IMR-90 (cell line): ENCODE data around the gene KLHL29. TPM values are rescaled to one million over a fixed set of nuclear protein-coding genes. Genes with fewer than 3 reads are reported as not detected.
A peak's percentile ranks its signal among the peaks of the same experiment; 100 is the strongest.

Experiments
- ATAC-seq: fragments of 200-7000 bp; cut with Tn5 transposase; 2 replicates; pipeline ENCODE4 v1.9.1; 2020; ENCODE audit warnings: low read depth, mild to moderate bottlenecking, moderate library complexity
- BruUV-seq: library from RNA; stranded (reverse); fragments of 400-500 nt; replicated peaks from 2 replicates; lab custom pipeline; 2021; lab: Mats Ljungman, UMichigan
- CTCF ChIA-PET: fragments of 300-600 bp; formaldehyde crosslinking; extraction: SDS; loops from one replicate; lab custom pipeline; 2021; ENCODE audit warnings: antibody characterized with exemption; lab: Yijun Ruan, JAX
- POLR2A ChIA-PET: fragments of 300-600 bp; sonication (Branson Sonifier 250); formaldehyde crosslinking; loops from one replicate; lab custom pipeline; 2022; ENCODE audit warnings: antibody characterized with exemption; ENCODE audit not compliant: unreplicated experiment; lab: Charles Lee
- DNase-seq: peaks from one replicate; pipeline ENCODE4 v3.0.0; 2013
- H2AFZ ChIP-seq: replicated peaks from 2 replicates; pipeline ENCODE3; 2013; ENCODE audit warnings: low read length, mild to moderate bottlenecking; ENCODE audit not compliant: poor library complexity
- H2AK5ac ChIP-seq: 2 replicates; pipeline ENCODE4 v1.6.1; 2013; ENCODE audit warnings: low read depth, low read length, inconsistent platforms
- H2AK9ac ChIP-seq: replicated peaks from 2 replicates; pipeline ENCODE3; 2013; ENCODE audit warnings: mild to moderate bottlenecking, low read depth, low read length, moderate library complexity; ENCODE audit not compliant: poor library complexity
- H2BK120ac ChIP-seq: 2 replicates; pipeline ENCODE4 v1.6.1; 2013; ENCODE audit warnings: low read depth, low read length, inconsistent platforms
- H2BK15ac ChIP-seq: 3 replicates; pipeline ENCODE4 v1.6.1; 2013; ENCODE audit warnings: low read depth, low read length, inconsistent platforms
- H2BK20ac ChIP-seq: 2 replicates; pipeline ENCODE4 v1.6.1; 2013; ENCODE audit warnings: low read depth, mild to moderate bottlenecking, inconsistent platforms, low read length, moderate library complexity
- H2BK5ac ChIP-seq: 2 replicates; pipeline ENCODE4 v1.6.1; 2013; ENCODE audit warnings: mild to moderate bottlenecking, low read depth, low read length, inconsistent platforms; ENCODE audit not compliant: poor library complexity, severe bottlenecking
- H3K14ac ChIP-seq: replicated peaks from 2 replicates; pipeline ENCODE4 v1.6.1; 2013; ENCODE audit warnings: low read depth, low read length, inconsistent platforms
- H3K18ac ChIP-seq: 2 replicates; pipeline ENCODE4 v1.6.1; 2013; ENCODE audit warnings: low read depth, low read length, control low read depth
- H3K23ac ChIP-seq: 2 replicates; pipeline ENCODE4 v1.6.1; 2013; ENCODE audit warnings: low read depth, low read length, inconsistent platforms
- H3K27ac ChIP-seq: 2 replicates; pipeline ENCODE4 v1.5.1; 2013; ENCODE audit warnings: mild to moderate bottlenecking, control low read depth, low read length; ENCODE audit not compliant: insufficient read depth
- H3K27me3 ChIP-seq: 2 replicates; pipeline ENCODE4 v1.6.1; 2013; ENCODE audit warnings: low read length; ENCODE audit not compliant: control insufficient read depth, insufficient read depth
- H3K36me3 ChIP-seq: 2 replicates; pipeline ENCODE4 v1.6.1; 2013; ENCODE audit warnings: low read length, mixed read lengths; ENCODE audit not compliant: control insufficient read depth, insufficient read depth
- H3K4ac ChIP-seq: 2 replicates; pipeline ENCODE4 v1.6.1; 2013; ENCODE audit warnings: low read depth, low read length, inconsistent platforms
- H3K4me1 ChIP-seq: 2 replicates; pipeline ENCODE4 v1.6.1; 2013; ENCODE audit warnings: low read length, mixed read lengths; ENCODE audit not compliant: control insufficient read depth, insufficient read depth
- H3K4me2 ChIP-seq: 2 replicates; pipeline ENCODE4 v1.6.1; 2013; ENCODE audit warnings: low read depth, mild to moderate bottlenecking, control low read depth, low read length, moderate library complexity
- H3K4me3 ChIP-seq: 2 replicates; pipeline ENCODE4 v1.5.1; 2013; ENCODE audit warnings: low read depth, mild to moderate bottlenecking, control low read depth, low read length, moderate library complexity; ENCODE audit not compliant: insufficient read depth
- H3K56ac ChIP-seq: 2 replicates; pipeline ENCODE4 v1.6.1; 2013; ENCODE audit warnings: low read length, inconsistent platforms; ENCODE audit not compliant: insufficient read depth; ENCODE audit errors: extremely low read depth
- H3K79me1 ChIP-seq, 2 experiments: 2 replicates each; pipeline ENCODE4 v1.6.1; 2013; ENCODE audit warnings: low read length in 2 of 2, inconsistent platforms in 1 of 2, low read depth in 1 of 2
- H3K9ac ChIP-seq: 2 replicates; pipeline ENCODE4 v1.6.1; 2013; ENCODE audit warnings: low read depth, low read length, control low read depth
- H3K9me1 ChIP-seq: 2 replicates; pipeline ENCODE4 v1.6.1; 2013; ENCODE audit warnings: low read length, inconsistent platforms; ENCODE audit not compliant: insufficient read depth
- H3K9me3 ChIP-seq: 2 replicates; pipeline ENCODE4 v1.6.1; 2013; ENCODE audit warnings: low read length; ENCODE audit not compliant: control insufficient read depth, insufficient read depth
- H4K20me1 ChIP-seq: 2 replicates; pipeline ENCODE4 v1.6.1; 2013; ENCODE audit warnings: low read length, inconsistent platforms; ENCODE audit not compliant: insufficient read depth
- H4K5ac ChIP-seq: 2 replicates; pipeline ENCODE4 v1.6.1; 2013; ENCODE audit warnings: mild to moderate bottlenecking, low read depth, low read length, control low read depth
- H4K8ac ChIP-seq, 2 experiments: 2 replicates each; pipeline ENCODE4 v1.6.1; 2013; ENCODE audit warnings: low read depth in 2 of 2, low read length in 2 of 2, control low read depth in 1 of 2, inconsistent platforms in 1 of 2
- H4K91ac ChIP-seq: 2 replicates; pipeline ENCODE4 v1.6.1; 2013; ENCODE audit warnings: low read depth, low read length, inconsistent platforms; ENCODE audit not compliant: insufficient read depth
- BHLHE40 ChIP-seq: fragments of 150-350 bp; IDR thresholded peaks from 2 replicates; pipeline ENCODE4 v1.6.1; 2016; ENCODE audit warnings: mild to moderate bottlenecking, low read depth, low read length
- CEBPB ChIP-seq: IDR thresholded peaks from 2 replicates; pipeline ENCODE4 v1.6.1; 2012; ENCODE audit warnings: low read depth, low read length, improper control_type of control experiment
- CTCF ChIP-seq: conservative IDR thresholded peaks from 2 replicates; pipeline ENCODE4 v1.5.1; 2012; ENCODE audit warnings: mild to moderate bottlenecking, low read depth, low read length, improper control_type of control experiment
- MAFK ChIP-seq: IDR thresholded peaks from 2 replicates; pipeline ENCODE4 v1.6.1; 2012; ENCODE audit warnings: low read depth, low read length, improper control_type of control experiment
- POLR2A ChIP-seq: IDR thresholded peaks from 2 replicates; pipeline ENCODE4 v1.6.1; 2012; ENCODE audit warnings: mild to moderate bottlenecking, low read depth, low read length
- RAD21 ChIP-seq: IDR thresholded peaks from 2 replicates; pipeline ENCODE4 v1.6.1; 2012; ENCODE audit warnings: low read length, improper control_type of control experiment
- WGBS, 2 experiments: methylation state at CpG; one replicate each; pipeline versions ENCODE4 v1.1.5 to v1.1.7; 2013; ENCODE audit warnings: missing lambda C conversion rate in 2 of 2; ENCODE audit not compliant: insufficient read length in 1 of 2; ENCODE audit errors: extremely low coverage in 2 of 2; 5-methylcytosine and 5-hydroxymethylcytosine counted together
- dilution Hi-C: fragments of 300-500 bp; cut with HindIII; formaldehyde crosslinking; loops from one replicate; pipeline ENCODE4 v1.14.3; 2018; ENCODE audit warnings: low sequenced_read_pairs; ENCODE audit not compliant: unreplicated experiment
- in situ Hi-C: fragments of 300-500 bp; cut with MboI; formaldehyde crosslinking; loops from 3 replicates; pipeline ENCODE4 v1.14.3; 2019; ENCODE audit warnings: low sequenced_read_pairs, inconsistent platforms, mixed read lengths
- intact Hi-C: fragments of 100-400 bp; cut with micrococcal nuclease; formaldehyde crosslinking; loops from 2 replicates; pipeline ENCODE4 v1.10.0; 2022
- polyA plus RNA-seq, 3 experiments: library from polyadenylated mRNA; depleted of rRNA; stranded (reverse); fragments of >200 nt; gene quantifications; 2 replicates each; pipeline ENCODE4 v1.2.3, GENCODE V29; 2012; ENCODE audit warnings: low replicate concordance in 1 of 3
- total RNA-seq: library from RNA; depleted of rRNA; stranded (reverse); fragments of >200 nt; gene quantifications from 2 replicates; pipeline ENCODE4 v1.2.3, GENCODE V29; 2012

KLHL29 gene
- total and polyA plus RNA-seq, 2 of the 4 experiments (the other 2 are of a cell fraction): 2.0 to 8.0 TPM

GRCh38 chr2:23545811-23546210 lies 160.8 kb downstream of the KLHL29 start:
- no TSS peak for BruUV-seq
- H4K91ac ChIP-seq: peak overlapping the region; percentile 61
- WGBS, 2 experiments: 69% methylated on average over 2 of the region's 3 CpGs; no CpG with 5 or more reads in 1 of the 2 experiments
- no peak overlapping the region for H3K4me3 ChIP-seq
- peak overlapping the region; percentile 18; the same call in 1 of the 2 replicates for H2BK120ac ChIP-seq
- dilution Hi-C loops: no loop called here
- no peak overlapping the region; the same call in 1 of the 2 replicates for H3K23ac ChIP-seq
- H3K18ac ChIP-seq: peak overlapping the region; percentile 24; the same call in 1 of the 2 replicates
- POLR2A ChIA-PET: no interaction called here
- peak overlapping the region; percentile 41 for H3K4ac ChIP-seq
- no peaks in the 10 kb centered on the region for H3K36me3 ChIP-seq
- no peaks in the 10 kb centered on the region for H3K9me3 ChIP-seq
- no peak overlapping the region for H3K9ac ChIP-seq
- DNase-seq: no peak
- H3K27me3 ChIP-seq: no peaks in the 10 kb centered on the region
- peak; percentile 35 for ATAC-seq
- H3K9me1 ChIP-seq: peaks cover 7% of the 10 kb centered on the region; the same call in 1 of the 2 replicates
- no peaks in the 10 kb centered on the region for H4K20me1 ChIP-seq
- no peak overlapping the region; the same call in 1 of the 2 replicates for H3K14ac ChIP-seq
- no peak overlapping the region for H3K4me2 ChIP-seq
- intact Hi-C loops: loop anchor here (5.0 kb wide), 1 partner anchor 159 kb away; the partner anchor contains the start of gene KLHL29
- in situ Hi-C loops: no loop called here
- no peak overlapping the region for H4K5ac ChIP-seq
- no peak overlapping the region; the same call in 1 of the 3 replicates for H2BK15ac ChIP-seq
- CTCF ChIA-PET: no interaction called here
- H2BK20ac ChIP-seq: no peak overlapping the region
- H3K56ac ChIP-seq: no peak overlapping the region
- no peak for TF ChIP-seq BHLHE40
- TF ChIP-seq RAD21: no peak
- no peak for TF ChIP-seq MAFK
- no peak for TF ChIP-seq CEBPB
- no peak for TF ChIP-seq CTCF
- TF ChIP-seq POLR2A: no peak
- peak overlapping the region; percentile 11 for H2AK9ac ChIP-seq
- H2BK5ac ChIP-seq: peak overlapping the region; percentile 27
- peak overlapping the region; percentile 38 for H2AFZ ChIP-seq
- H3K79me1 ChIP-seq: peaks cover 0 to 5% of the 10 kb centered on the region in 2 experiments; a peak in 2 of 4 replicates
- H3K27ac ChIP-seq: peak overlapping the region; percentile 32; the same call in 1 of the 2 replicates
- H3K4me1 ChIP-seq: peaks cover 20% of the 10 kb centered on the region
- peak overlapping the region; percentile 75 for H2AK5ac ChIP-seq
- peak overlapping the region; percentile 8 to 10; a peak in 2 of 4 replicates for H4K8ac ChIP-seq
